GM23338 (cell line): ENCODE results near the gene TUBGCP4. TPM values are rescaled to one million over a fixed set of nuclear protein-coding genes. Genes with fewer than 3 reads are reported as not detected.

Experiments used
- ATAC-seq: fragments of 200-7000 bp; cut with Tn5 transposase; 3 replicates; pipeline ENCODE4 v1.9.1; 2020
- DNase-seq: peaks from one replicate; pipeline ENCODE4 v3.0.0-alpha.2; 2015; ENCODE audit warnings: low spot score
- H2AFZ ChIP-seq: fragments of 200-600 bp; sonication (generic); 2 replicates; pipeline ENCODE4 v1.8.0; 2016; ENCODE audit warnings: antibody characterized with exemption, mild to moderate bottlenecking, moderate library complexity
- H3F3A ChIP-seq: fragments of 200-600 bp; sonication (generic); replicated peaks from 2 replicates; pipeline ENCODE4 v1.8.0; 2017; ENCODE audit warnings: antibody characterized with exemption, mixed run types, low read depth
- H3K27ac ChIP-seq: fragments of 200-600 bp; sonication (generic); 2 replicates; pipeline ENCODE4 v1.6.1; 2016; ENCODE audit warnings: low read depth
- H3K27me3 ChIP-seq: fragments of 200-600 bp; sonication (generic); 2 replicates; pipeline ENCODE4 v1.8.0; 2016; ENCODE audit warnings: mild to moderate bottlenecking, mixed run types, moderate library complexity; ENCODE audit not compliant: insufficient read depth
- H3K36me3 ChIP-seq: fragments of 200-600 bp; sonication (generic); 2 replicates; pipeline ENCODE4 v1.8.0; 2016; ENCODE audit warnings: mild to moderate bottlenecking; ENCODE audit not compliant: insufficient read depth
- H3K4me1 ChIP-seq: fragments of 200-600 bp; sonication (generic); 2 replicates; pipeline ENCODE4 v1.8.0; 2016; ENCODE audit warnings: mild to moderate bottlenecking, moderate library complexity; ENCODE audit not compliant: insufficient read depth
- H3K4me2 ChIP-seq: fragments of 200-600 bp; sonication (generic); 2 replicates; pipeline ENCODE4 v1.7.1; 2017; ENCODE audit warnings: mixed run types
- H3K4me3 ChIP-seq: fragments of 200-600 bp; sonication (generic); 2 replicates; pipeline ENCODE4 v1.6.1; 2016; ENCODE audit warnings: mixed run types
- H3K79me2 ChIP-seq: fragments of 200-600 bp; sonication (generic); replicated peaks from 2 replicates; pipeline ENCODE4 v1.8.0; 2017; ENCODE audit warnings: mild to moderate bottlenecking; ENCODE audit not compliant: insufficient read depth
- H3K9me2 ChIP-seq: fragments of 200-600 bp; sonication (generic); 2 replicates; pipeline ENCODE4 v1.8.0; 2017; ENCODE audit not compliant: insufficient read depth
- H4K20me1 ChIP-seq: fragments of 200-600 bp; sonication (generic); replicated peaks from 2 replicates; pipeline ENCODE4 v1.8.0; 2017; ENCODE audit warnings: mild to moderate bottlenecking; ENCODE audit not compliant: insufficient read depth
- H3K27ac Mint-ChIP-seq: 2 replicates; pipeline ENCODE4 v1.8.0; 2020; ENCODE audit warnings: inconsistent platforms, mild to moderate bottlenecking, moderate library complexity, mixed read lengths
- H3K27me3 Mint-ChIP-seq: 3 replicates; pipeline ENCODE4 v1.8.0; 2022; ENCODE audit warnings: low read depth, mild to moderate bottlenecking, moderate library complexity, mixed read lengths, inconsistent platforms; ENCODE audit not compliant: insufficient read depth, poor library complexity
- H3K36me3 Mint-ChIP-seq: 3 replicates; pipeline ENCODE4 v1.8.0; 2021; ENCODE audit warnings: low read depth, mild to moderate bottlenecking, inconsistent platforms, moderate library complexity, mixed read lengths
- H3K4me1 Mint-ChIP-seq: 3 replicates; pipeline ENCODE4 v1.8.0; 2020; ENCODE audit warnings: mild to moderate bottlenecking, inconsistent platforms, mixed read lengths
- H3K4me3 Mint-ChIP-seq: 3 replicates; pipeline ENCODE4 v1.8.0; 2021; ENCODE audit warnings: moderate library complexity, mild to moderate bottlenecking, inconsistent platforms, mixed read lengths
- H3K9me3 Mint-ChIP-seq: 3 replicates; pipeline ENCODE4 v1.8.0; 2020; ENCODE audit warnings: moderate library complexity, mild to moderate bottlenecking, inconsistent platforms, mixed read lengths
- CREB1 ChIP-seq: fragments of 250-450 bp; sonication (Bioruptor Pico); IDR thresholded peaks from 2 replicates; pipeline ENCODE4 v1.5.0; 2020; ENCODE audit warnings: low read depth, mild to moderate bottlenecking, moderate library complexity
- POLR2AphosphoS5 ChIP-seq: IDR thresholded peaks from 2 replicates; pipeline ENCODE4 v1.6.1; 2016; ENCODE audit warnings: antibody characterized with exemption, low read depth
- REST ChIP-seq: IDR thresholded peaks from one replicate; pipeline ENCODE4 v1.6.1; 2018; ENCODE audit warnings: antibody characterized with exemption; ENCODE audit not compliant: unreplicated experiment
- ZNF331 ChIP-seq: fragments of 250-450 bp; sonication (Bioruptor Pico); IDR thresholded peaks from 2 replicates; pipeline ENCODE4 v1.5.0; 2020; ENCODE audit warnings: low read depth, mild to moderate bottlenecking, moderate library complexity
- ZNF462 ChIP-seq: fragments of 250-450 bp; sonication (Bioruptor Pico); IDR thresholded peaks from 2 replicates; pipeline ENCODE4 v1.5.0; 2020; ENCODE audit warnings: mild to moderate bottlenecking, moderate library complexity
- polyA plus RNA-seq: library from polyadenylated mRNA; unstranded; fragments of >200 nt; fragmentation: Nextera tagmentation; extraction: Ambion mirVana; gene quantifications from 2 replicates; pipeline ENCODE4 v1.2.1, GENCODE V29; 2016
- total RNA-seq: library from RNA; depleted of rRNA; stranded (reverse); fragments of >200 nt; shearing (Covaris generic); gene quantifications from 2 replicates; pipeline ENCODE4 v1.2.3, GENCODE V29; 2014

TUBGCP4 gene
- total and polyA plus RNA-seq, 2 experiments from 2014 or later = 10.6 to 18.0 TPM

GRCh38 chr15:43347114-43347513 lies 23.8 kb upstream of the TUBGCP4 start (continued):
- TF ChIP-seq REST (no peak), POLR2AphosphoS5 (no peak), ZNF462 (CRISPR knock-in tag) (no peak), CREB1 (no peak)

GRCh38 chr15:43352693-43353382 lies 18.1 kb upstream of the TUBGCP4 start:
- H3K4me2 ChIP-seq = no peak overlapping the region
- Mint-ChIP-seq H3K27me3 (no peaks in the 10 kb centered on the region), H3K9me3 (no peaks in the 10 kb centered on the region), H3K36me3 (peaks cover under 1% of the 10 kb centered on the region), H3K4me3 (no peak overlapping the region), H3K27ac (no peak overlapping the region), H3K4me1 (no peaks in the 10 kb centered on the region)
- H3K4me1 ChIP-seq = no peaks in the 10 kb centered on the region
- DNase-seq (no peak), ATAC-seq (no peak)
- H3K36me3 ChIP-seq = 0 out of 2 replicates have a peak, but pooled peaks cover 2% of the 10 kb centered on the region
- no peaks in the 10 kb centered on the region for H3F3A ChIP-seq
- H4K20me1 ChIP-seq = peaks cover 5% of the 10 kb centered on the region
- H3K9me2 ChIP-seq = no peaks in the 10 kb centered on the region
- no peak overlapping the region for H2AFZ ChIP-seq
- no peaks in the 10 kb centered on the region for H3K79me2 ChIP-seq
- no peaks in the 10 kb centered on the region for H3K27me3 ChIP-seq
- no peak overlapping the region for H3K4me3 ChIP-seq
- no peak overlapping the region for H3K27ac ChIP-seq
- TF ChIP-seq ZNF331 (CRISPR knock-in tag) = no peak
- TF ChIP-seq ZNF462 (CRISPR knock-in tag) = no peak
